Lower leg skin (tissue), 3 donors: ENCODE data around the gene TNS3.

ENCODE experiments used
- CTCF ChIP-seq, 3 donors: fragments of 450-650 bp; IDR thresholded peaks; one replicate each; pipeline ENCODE4 v1.5.1; 2016; ENCODE audit warnings: antibody characterized with exemption in 3 of 3, mild to moderate bottlenecking in 3 of 3, moderate library complexity in 2 of 3
- POLR2A ChIP-seq, 2 donors: fragments of 450-650 bp; IDR thresholded peaks; one replicate each; pipeline ENCODE4 v1.6.1; 2016 to 2017; ENCODE audit warnings: antibody characterized with exemption in 2 of 2, mild to moderate bottlenecking in 1 of 2, moderate library complexity in 1 of 2

- TF ChIP-seq POLR2A (IDR thresholded peaks at IDR 0.05), result no peak
- TF ChIP-seq CTCF (IDR thresholded peaks at IDR 0.05), result no peak
Observed at GRCh38 chr7:47511699-47512370, 70.1 kb downstream of the TNS3 start.
